Type B pancreatic cell (in vitro differentiated cells): ENCODE measurements around the gene NFASC. TPM values are rescaled to one million over a fixed set of nuclear protein-coding genes. Genes with fewer than 3 reads are reported as not detected.

Source experiments
- DNase-seq: peaks from one replicate; pipeline ENCODE4 v3.0.0; 2021; ENCODE audit warnings: mixed read lengths; ENCODE audit not compliant: unreplicated experiment; ENCODE audit errors: extremely low spot score
- H3K27ac Mint-ChIP-seq: 2 replicates; pipeline ENCODE4 v1.8.0; 2021; ENCODE audit warnings: mild to moderate bottlenecking, mixed read lengths
- H3K27me3 Mint-ChIP-seq: 2 replicates; pipeline ENCODE4 v1.8.0; 2021; ENCODE audit warnings: mixed read lengths
- H3K36me3 Mint-ChIP-seq: 2 replicates; pipeline ENCODE4 v1.8.0; 2021; ENCODE audit warnings: mixed read lengths
- H3K4me1 Mint-ChIP-seq: one replicate; pipeline ENCODE4 v1.8.0; 2021; ENCODE audit warnings: mixed read lengths; ENCODE audit not compliant: unreplicated experiment
- H3K4me3 Mint-ChIP-seq: 2 replicates; pipeline ENCODE4 v1.8.0; 2021; ENCODE audit warnings: mild to moderate bottlenecking, mixed read lengths
- H3K9me3 Mint-ChIP-seq: 2 replicates; pipeline ENCODE4 v1.8.0; 2021; ENCODE audit warnings: mixed read lengths
- long read RNA-seq: library from polyadenylated mRNA; unstranded; transcript quantifications from one replicate; pipeline ENCODE4 v2.0.0, GENCODE V29; 2020
- total RNA-seq: library from RNA; stranded (reverse); gene quantifications from 2 replicates; pipeline ENCODE4 v1.2.1, GENCODE V29; 2021; ENCODE audit warnings: low replicate concordance
- TF ChIP-seq, protein P1 (sequence below): fragments of 200-600 bp; sonication (generic); conservative IDR thresholded peaks from 2 replicates; pipeline ENCODE4 v1.5.0; 2021; ENCODE audit warnings: antibody characterized with exemption, mild to moderate bottlenecking

Gene NFASC
- total RNA-seq, result 16.4 and 20.0 TPM in 2 replicates
- long read RNA-seq, partial matches to known transcripts, result 3 of 7 reads
- long read RNA-seq, other reads (novel, unspliced or antisense), result 4 of 7 reads

DNA sequence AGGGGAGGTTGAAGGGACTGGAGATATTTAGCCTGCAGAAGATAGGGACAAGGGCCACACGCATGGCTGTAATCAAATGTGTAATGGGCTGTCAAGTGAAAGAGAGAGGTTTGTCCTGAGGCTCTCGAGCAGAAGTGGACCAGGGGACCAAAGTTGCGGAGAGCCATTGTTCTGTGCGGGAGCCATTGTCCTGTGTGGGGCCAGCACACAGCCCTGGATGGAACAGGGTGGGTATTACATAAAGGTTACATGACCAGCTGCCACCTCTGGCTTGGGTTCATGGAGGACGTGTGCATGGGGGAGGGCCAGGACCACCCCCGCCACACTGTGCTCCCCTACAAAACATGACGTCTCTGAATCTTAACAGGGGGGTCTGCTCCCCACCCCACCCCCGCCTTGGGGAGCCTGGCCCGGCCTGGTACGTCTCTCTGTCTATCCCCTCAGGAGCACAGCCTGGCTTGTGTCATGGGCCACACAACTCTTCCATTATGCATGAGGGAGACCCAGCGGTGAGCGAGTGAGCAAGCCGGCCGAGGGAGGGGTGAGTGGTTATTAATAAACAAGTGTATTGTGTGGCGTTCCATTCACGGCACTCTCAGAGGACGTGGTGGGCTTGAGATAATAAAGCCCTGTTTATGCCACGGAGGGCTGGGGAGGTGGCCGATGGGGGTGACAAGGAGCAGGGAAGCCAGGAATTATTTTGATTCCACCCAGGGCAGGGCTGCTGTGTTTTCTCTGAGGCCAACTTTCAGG is at the start of gene NFASC:
TSS of gene NFASC (plus strand) at position 703 of the 753 bp plus-strand sequence. CDS start 73,454 bp downstream, outside the sequence.
- Mint-ChIP-seq H3K9me3 (no peaks in the 10 kb centered on the region), H3K36me3 (no peaks in the 10 kb centered on the region), H3K27ac (no peak within 1 kb of the TSS), H3K4me1 (no peaks in the 10 kb centered on the region), H3K4me3 (no peak within 1 kb of the TSS), H3K27me3 (peaks cover 47% of the 10 kb centered on the region)
- TF ChIP-seq, protein P1, sequence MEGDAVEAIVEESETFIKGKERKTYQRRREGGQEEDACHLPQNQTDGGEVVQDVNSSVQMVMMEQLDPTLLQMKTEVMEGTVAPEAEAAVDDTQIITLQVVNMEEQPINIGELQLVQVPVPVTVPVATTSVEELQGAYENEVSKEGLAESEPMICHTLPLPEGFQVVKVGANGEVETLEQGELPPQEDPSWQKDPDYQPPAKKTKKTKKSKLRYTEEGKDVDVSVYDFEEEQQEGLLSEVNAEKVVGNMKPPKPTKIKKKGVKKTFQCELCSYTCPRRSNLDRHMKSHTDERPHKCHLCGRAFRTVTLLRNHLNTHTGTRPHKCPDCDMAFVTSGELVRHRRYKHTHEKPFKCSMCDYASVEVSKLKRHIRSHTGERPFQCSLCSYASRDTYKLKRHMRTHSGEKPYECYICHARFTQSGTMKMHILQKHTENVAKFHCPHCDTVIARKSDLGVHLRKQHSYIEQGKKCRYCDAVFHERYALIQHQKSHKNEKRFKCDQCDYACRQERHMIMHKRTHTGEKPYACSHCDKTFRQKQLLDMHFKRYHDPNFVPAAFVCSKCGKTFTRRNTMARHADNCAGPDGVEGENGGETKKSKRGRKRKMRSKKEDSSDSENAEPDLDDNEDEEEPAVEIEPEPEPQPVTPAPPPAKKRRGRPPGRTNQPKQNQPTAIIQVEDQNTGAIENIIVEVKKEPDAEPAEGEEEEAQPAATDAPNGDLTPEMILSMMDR, result no peak
- DNase-seq, result no peak

DNA sequence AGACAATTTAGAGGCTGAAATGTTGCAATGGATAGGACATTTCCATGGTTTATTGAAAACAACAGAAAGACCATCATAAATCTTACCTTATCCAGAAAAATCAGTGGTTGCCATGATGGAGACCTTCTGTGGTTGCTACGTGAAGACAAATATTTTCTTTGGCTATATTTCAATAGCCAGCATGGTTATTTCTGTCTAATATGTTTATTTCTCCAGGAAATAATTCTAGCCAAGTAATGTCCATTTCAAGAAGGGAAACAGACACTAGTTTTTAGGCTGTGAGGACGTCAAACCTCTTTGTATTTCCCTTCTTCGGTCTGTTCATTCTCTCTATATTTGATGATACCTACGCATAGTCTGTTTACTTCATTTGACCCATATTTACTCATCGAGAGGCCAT is 49.2 kb upstream of the NFASC start:
- no peak overlapping the region for H3K4me3 Mint-ChIP-seq
- no peaks in the 10 kb centered on the region for H3K36me3 Mint-ChIP-seq
- H3K27me3 Mint-ChIP-seq, result peaks cover 67% of the 10 kb centered on the region
- no peaks in the 10 kb centered on the region for H3K9me3 Mint-ChIP-seq
- TF ChIP-seq, protein P1, result no peak
- no peak for DNase-seq
- H3K27ac Mint-ChIP-seq, result no peak overlapping the region
- H3K4me1 Mint-ChIP-seq, result no peaks in the 10 kb centered on the region

DNA sequence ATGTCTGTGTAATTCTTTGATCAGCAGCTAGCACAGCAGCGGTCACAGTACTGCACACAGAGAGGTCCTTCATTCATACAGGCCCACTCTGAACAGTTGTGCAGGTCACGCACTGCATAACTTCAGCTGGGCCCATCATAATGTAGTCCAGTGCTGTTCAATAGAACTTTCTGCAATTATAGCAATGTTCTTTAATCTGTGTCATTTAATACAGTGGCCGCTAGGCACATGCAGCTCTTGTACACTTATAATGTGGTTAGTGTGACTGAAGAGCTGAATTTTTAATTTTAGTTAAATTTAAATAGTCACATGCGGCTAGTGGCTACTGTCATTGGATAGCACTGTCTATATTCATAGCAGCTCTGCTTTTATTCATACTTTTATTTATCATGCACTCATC is 48.7 kb upstream of the NFASC start:
- H3K4me1 Mint-ChIP-seq, result no peaks in the 10 kb centered on the region
- TF ChIP-seq, protein P1, result no peak
- no peak overlapping the region for H3K27ac Mint-ChIP-seq
- no peaks in the 10 kb centered on the region for H3K36me3 Mint-ChIP-seq
- H3K27me3 Mint-ChIP-seq, result peaks cover 71% of the 10 kb centered on the region
- no peak for DNase-seq
- no peaks in the 10 kb centered on the region for H3K9me3 Mint-ChIP-seq
- no peak overlapping the region for H3K4me3 Mint-ChIP-seq

DNA sequence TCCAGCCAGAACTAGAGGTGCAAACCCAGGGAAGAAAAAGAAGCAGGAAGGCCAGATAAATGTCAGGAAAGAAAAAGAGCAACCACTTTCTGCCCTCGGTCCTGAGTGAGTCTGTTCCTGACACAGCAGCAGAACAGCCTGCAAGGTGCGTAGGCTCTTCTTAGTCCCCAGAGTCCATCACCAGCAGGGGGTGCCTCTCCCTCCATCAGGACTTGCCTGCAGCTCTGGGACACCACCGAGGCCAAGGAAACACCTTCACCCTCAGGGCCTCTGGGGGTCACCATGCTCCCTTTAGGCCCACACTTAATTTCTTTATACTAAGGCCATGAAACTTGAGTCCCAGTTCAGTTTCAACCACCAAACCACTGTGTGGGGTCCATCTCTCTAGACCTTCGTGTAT is 43.7 kb upstream of the NFASC start:
- no peak for DNase-seq
- Mint-ChIP-seq H3K4me3 (no peak overlapping the region), H3K36me3 (no peaks in the 10 kb centered on the region), H3K4me1 (no peaks in the 10 kb centered on the region), H3K27me3 (peaks cover 93% of the 10 kb centered on the region), H3K9me3 (no peaks in the 10 kb centered on the region), H3K27ac (no peak overlapping the region)
- TF ChIP-seq, protein P1, result peak; percentile 40

- Mint-ChIP-seq H3K27me3 (peaks cover 91% of the 10 kb centered on the region), H3K4me3 (peak overlapping the region; percentile 54)
Observed at GRCh38 chr1:204828352-204828850, 42.3 kb upstream of the NFASC start.

More at GRCh38 chr1:204828352-204828850, 42.3 kb upstream of the NFASC start:
- Mint-ChIP-seq H3K9me3 (no peaks in the 10 kb centered on the region), H3K27ac (no peak overlapping the region), H3K4me1 (no peaks in the 10 kb centered on the region), H3K36me3 (no peaks in the 10 kb centered on the region)
- peak; percentile 83 for DNase-seq
- TF ChIP-seq, protein P1, result peak; percentile 58
